HepG2 (cell line): ENCODE data around the gene GNA12. TPM values are rescaled to one million over a fixed set of nuclear protein-coding genes. Genes with fewer than 3 reads are reported as not detected.

Experiments used
- ADNP ChIP-seq: sonication (generic); formaldehyde crosslinking; IDR thresholded peaks from 2 replicates; pipeline ENCODE4 v1.4.0; 2020; ENCODE audit warnings: missing genetic modification reagents
- CEBPG ChIP-seq: IDR thresholded peaks from 2 replicates; pipeline ENCODE4 v1.6.1; 2016
- EZH2 ChIP-seq: conservative IDR thresholded peaks from 2 replicates; pipeline ENCODE4 v1.6.1; 2012; ENCODE audit warnings: mild to moderate bottlenecking, low read depth, low read length, moderate library complexity
- FOXC1 ChIP-seq: sonication (generic); formaldehyde crosslinking; IDR thresholded peaks from 2 replicates; pipeline ENCODE4 v1.8.0; 2022; ENCODE audit warnings: mild to moderate bottlenecking, missing genetic modification reagents, borderline replicate concordance
- FOXP1 ChIP-seq, 2 experiments: fragments of 450-650 bp in 1 of 2; IDR thresholded peaks; 2 replicates each; pipeline ENCODE4 v1.6.1; 2017 to 2018; ENCODE audit warnings: antibody characterized with exemption in 1 of 2
- GABPB1 ChIP-seq: IDR thresholded peaks from 2 replicates; pipeline ENCODE4 v1.6.1; 2016; ENCODE audit warnings: mild to moderate bottlenecking, missing genetic modification reagents, moderate library complexity, missing compliant biosample characterization
- GLI4 ChIP-seq: sonication (generic); formaldehyde crosslinking; IDR thresholded peaks from 2 replicates; pipeline ENCODE4 v1.5.1; 2020; ENCODE audit warnings: missing genetic modification reagents, mild to moderate bottlenecking, moderate library complexity, borderline replicate concordance
- HCFC1 ChIP-seq: fragments of 150-350 bp; IDR thresholded peaks from 2 replicates; pipeline ENCODE4 v1.6.1; 2014; ENCODE audit warnings: low read depth, low read length
- HMG20A ChIP-seq: IDR thresholded peaks from 2 replicates; pipeline ENCODE4 v1.6.1; 2016; ENCODE audit warnings: borderline replicate concordance
- KAT2B ChIP-seq: fragments of 150-350 bp; IDR thresholded peaks from 2 replicates; pipeline ENCODE4 v1.6.1; 2014; ENCODE audit warnings: low read depth, low read length, borderline replicate concordance
- KDM5A ChIP-seq: fragments of 200-600 bp; sonication (generic); IDR thresholded peaks from 2 replicates; pipeline ENCODE4 v1.7.0; 2018; ENCODE audit warnings: antibody characterized with exemption, mild to moderate bottlenecking, low read length, borderline replicate concordance
- KLF11 ChIP-seq: IDR thresholded peaks from 2 replicates; pipeline ENCODE4 v1.6.1; 2016; ENCODE audit warnings: missing compliant biosample characterization
- NCOA2 ChIP-seq: sonication (generic); formaldehyde crosslinking; IDR thresholded peaks from 2 replicates; pipeline ENCODE4 v1.8.0; 2022; ENCODE audit warnings: inconsistent platforms
- NFKBIZ ChIP-seq: IDR thresholded peaks from 2 replicates; pipeline ENCODE4 v1.6.1; 2018; ENCODE audit warnings: missing genetic modification reagents, missing compliant biosample characterization
- NR2F1 ChIP-seq, 2 experiments: fragments of 450-650 bp in 1 of 2; formaldehyde crosslinking in 1 of 2; IDR thresholded peaks; 2 replicates each; pipeline versions ENCODE4 v1.5.0 to v1.6.1; 2016 to 2020; ENCODE audit warnings: mild to moderate bottlenecking in 1 of 2, missing compliant biosample characterization in 1 of 2, missing genetic modification reagents in 1 of 2, moderate library complexity in 1 of 2
- PHF20 ChIP-seq: sonication (generic); formaldehyde crosslinking; IDR thresholded peaks from 2 replicates; pipeline ENCODE4 v1.5.0; 2020; ENCODE audit warnings: mild to moderate bottlenecking, missing genetic modification reagents
- PLRG1 ChIP-seq: fragments of 450-650 bp; conservative IDR thresholded peaks from 2 replicates; pipeline ENCODE4 v1.6.1; 2016
- RAD21 ChIP-seq: fragments of 450-650 bp; formaldehyde crosslinking; IDR thresholded peaks from 2 replicates; pipeline ENCODE4 v1.5.0; 2020; ENCODE audit warnings: mild to moderate bottlenecking
- SP4 ChIP-seq: sonication (generic); formaldehyde crosslinking; IDR thresholded peaks from 2 replicates; pipeline ENCODE4 v1.8.1; 2023; ENCODE audit warnings: mild to moderate bottlenecking, missing genetic modification reagents
- TCF12 ChIP-seq, 2 experiments: fragments of 450-650 bp in 1 of 2; sonication (generic) in 1 of 2; formaldehyde crosslinking in 1 of 2; IDR thresholded peaks; 2 replicates each; pipeline versions ENCODE4 v1.6.1 to v1.8.0; 2017 to 2022; ENCODE audit warnings: antibody characterized with exemption in 1 of 2, mild to moderate bottlenecking in 1 of 2, missing genetic modification reagents in 1 of 2, moderate library complexity in 1 of 2
- TGIF2 ChIP-seq: IDR thresholded peaks from 2 replicates; pipeline ENCODE4 v1.6.1; 2016; ENCODE audit warnings: control low read depth, missing compliant biosample characterization
- UBTF ChIP-seq: sonication (generic); formaldehyde crosslinking; IDR thresholded peaks from 2 replicates; pipeline ENCODE4 v1.4.0; 2020; ENCODE audit warnings: mild to moderate bottlenecking, missing genetic modification reagents
- ZBTB20 ChIP-seq: sonication (generic); formaldehyde crosslinking; IDR thresholded peaks from 2 replicates; pipeline ENCODE4 v1.8.1; 2023; ENCODE audit warnings: missing genetic modification reagents, low read depth, mild to moderate bottlenecking, borderline replicate concordance
- ZFP41 ChIP-seq: sonication (generic); formaldehyde crosslinking; IDR thresholded peaks from 2 replicates; pipeline ENCODE4 v1.4.0; 2020; ENCODE audit warnings: mild to moderate bottlenecking, missing genetic modification reagents, borderline replicate concordance
- ZMYM2 ChIP-seq: sonication (generic); formaldehyde crosslinking; IDR thresholded peaks from 2 replicates; pipeline ENCODE4 v1.8.0; 2022; ENCODE audit warnings: mild to moderate bottlenecking, missing genetic modification reagents
- ZMYM3 ChIP-seq: sonication (generic); formaldehyde crosslinking; IDR thresholded peaks from 2 replicates; pipeline ENCODE4 v1.5.1; 2020; ENCODE audit warnings: mild to moderate bottlenecking, missing genetic modification reagents
- ZNF121 ChIP-seq: sonication (generic); formaldehyde crosslinking; IDR thresholded peaks from 2 replicates; pipeline ENCODE4 v1.5.0; 2020; ENCODE audit warnings: mild to moderate bottlenecking, missing genetic modification reagents
- ZNF256 ChIP-seq: sonication (generic); formaldehyde crosslinking; conservative IDR thresholded peaks from 2 replicates; pipeline ENCODE4 v1.4.0; 2020; ENCODE audit warnings: missing genetic modification reagents
- ZNF350 ChIP-seq: sonication (generic); formaldehyde crosslinking; IDR thresholded peaks from 2 replicates; pipeline ENCODE4 v1.4.0; 2020; ENCODE audit warnings: mild to moderate bottlenecking, low read depth, missing genetic modification reagents, borderline replicate concordance
- ZNF704 ChIP-seq: sonication (generic); formaldehyde crosslinking; IDR thresholded peaks from 2 replicates; pipeline ENCODE4 v1.8.1; 2023; ENCODE audit warnings: mild to moderate bottlenecking, inconsistent platforms, moderate library complexity, missing genetic modification reagents, borderline replicate concordance
- ZNF768 ChIP-seq: sonication (generic); formaldehyde crosslinking; IDR thresholded peaks from 2 replicates; pipeline ENCODE4 v1.4.0; 2020; ENCODE audit warnings: missing genetic modification reagents
- ZNF850 ChIP-seq: sonication (generic); formaldehyde crosslinking; conservative IDR thresholded peaks from 2 replicates; pipeline ENCODE4 v1.9.0; 2021; ENCODE audit warnings: mild to moderate bottlenecking, missing genetic modification reagents
- polyA plus RNA-seq, 8 experiments: library from polyadenylated mRNA; depleted of rRNA in 3 of 8; stranded (reverse) in 7 of 8; unstranded in 1 of 8; fragments of >200 nt; fragmentation: Illumina TruSeq in 4 of 8; extraction: Trizol in 4 of 8; gene quantifications; 2 replicates each; pipeline versions ENCODE4 v1.2.1 to v1.2.3, GENCODE V29; 2011 to 2016; ENCODE audit warnings: low read depth in 4 of 8, missing spikeins in 1 of 8, mixed read lengths in 1 of 8; ENCODE audit not compliant: insufficient read depth in 1 of 8
- total RNA-seq, 5 experiments: library from RNA; depleted of rRNA; stranded (reverse); fragments of >200 nt; fragmentation: Illumina TruSeq; extraction: Trizol; gene quantifications; 2 replicates each; pipeline ENCODE4 v1.2.3, GENCODE V29; 2016; ENCODE audit warnings: low read depth in 1 of 5

Gene GNA12
- total and polyA plus RNA-seq, 2 of the 13 experiments (the other 11 are each of a cell fraction or from before 2014, with no cell fraction given): 16.2 to 50.9 TPM

- TF ChIP-seq ZMYM2 (CRISPR knock-in tag): peak; percentile 74
- TF ChIP-seq ZBTB20 (CRISPR knock-in tag): no peak
- no peak for TF ChIP-seq NCOA2 (CRISPR knock-in tag)
- TF ChIP-seq FOXP1 (IDR thresholded peaks at IDR 0.05): no peak
- TF ChIP-seq FOXP1 (CRISPR knock-in tag; IDR thresholded peaks at IDR 0.05): no peak
- no peak for TF ChIP-seq ZNF850 (CRISPR knock-in tag)
- TF ChIP-seq GLI4 (CRISPR knock-in tag): no peak
- TF ChIP-seq ZNF256 (CRISPR knock-in tag): no peak
- TF ChIP-seq ZMYM3 (CRISPR knock-in tag): peak; percentile 94
- TF ChIP-seq NFKBIZ (CRISPR knock-in tag): no peak
- no peak for TF ChIP-seq PHF20
- TF ChIP-seq NR2F1 (CRISPR knock-in tag; IDR thresholded peaks at IDR 0.05): no peak
- TF ChIP-seq HMG20A (CRISPR knock-in tag): no peak
- TF ChIP-seq ADNP (CRISPR knock-in tag): 0 out of 2 replicates have a peak, but pooled peaks have one; percentile 18
- no peak for TF ChIP-seq ZNF704 (CRISPR knock-in tag)
- no peak for TF ChIP-seq RAD21 (CRISPR knock-in tag)
- TF ChIP-seq KLF11: no peak
- 0 out of 2 replicates have a peak, but pooled peaks have one; percentile 4 for TF ChIP-seq ZNF350 (CRISPR knock-in tag)
- peak; percentile 71 for TF ChIP-seq ZNF768 (CRISPR knock-in tag)
- no peak for TF ChIP-seq HCFC1
- TF ChIP-seq GABPB1: no peak
- TF ChIP-seq CEBPG (CRISPR knock-in tag): no peak
- TF ChIP-seq ZFP41: no peak
- no peak for TF ChIP-seq KDM5A
- no peak for TF ChIP-seq EZH2
- peak; percentile 82 for TF ChIP-seq ZNF121 (CRISPR knock-in tag)
- TF ChIP-seq FOXC1 (CRISPR knock-in tag): no peak
- TF ChIP-seq TCF12 (IDR thresholded peaks at IDR 0.05): no peak
- no peak for TF ChIP-seq TCF12 (CRISPR knock-in tag; IDR thresholded peaks at IDR 0.05)
- TF ChIP-seq SP4 (CRISPR knock-in tag): no peak
- no peak for TF ChIP-seq TGIF2 (CRISPR knock-in tag)
- no peak for TF ChIP-seq KAT2B
- TF ChIP-seq UBTF (CRISPR knock-in tag): no peak
- TF ChIP-seq PLRG1: no peak
Measured at GRCh38 chr7:2859952-2860351, 15.8 kb upstream of the GNA12 start (continued).
